ENCODE results near the gene LPP. TPM values are rescaled to one million over a fixed set of nuclear protein-coding genes. Genes with fewer than 3 reads are reported as not detected.

LPP gene
- total and polyA plus RNA-seq, 8 donors: 8.0 to 885 (median 305) TPM

DNA sequence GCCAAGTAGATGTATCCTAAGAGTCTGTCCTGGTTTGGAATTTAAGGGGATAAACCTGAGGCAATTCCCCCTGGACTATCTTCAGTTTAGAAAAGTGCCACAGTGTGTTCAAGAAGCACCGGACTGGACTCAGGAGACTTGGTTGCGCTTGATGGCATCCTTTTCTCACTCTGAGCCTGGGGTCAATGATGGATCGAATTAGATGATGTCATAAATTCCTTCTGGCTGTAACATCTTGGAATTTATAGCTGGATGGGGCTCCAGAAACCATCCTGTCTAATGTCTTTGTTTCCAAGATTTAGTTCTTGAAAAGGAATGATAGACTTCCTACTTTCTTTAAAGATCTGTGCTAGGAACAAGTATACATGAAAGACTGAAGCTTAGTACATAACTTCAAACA lies 280.6 kb downstream of the LPP start:
- TF ChIP-seq POLR2A (IDR thresholded peaks at IDR 0.05) (no peak), EP300 (IDR thresholded peaks at IDR 0.05) (no peak), POLR2AphosphoS5 (IDR thresholded peaks at IDR 0.05) (no peak)
- TF ChIP-seq, protein P1, sequence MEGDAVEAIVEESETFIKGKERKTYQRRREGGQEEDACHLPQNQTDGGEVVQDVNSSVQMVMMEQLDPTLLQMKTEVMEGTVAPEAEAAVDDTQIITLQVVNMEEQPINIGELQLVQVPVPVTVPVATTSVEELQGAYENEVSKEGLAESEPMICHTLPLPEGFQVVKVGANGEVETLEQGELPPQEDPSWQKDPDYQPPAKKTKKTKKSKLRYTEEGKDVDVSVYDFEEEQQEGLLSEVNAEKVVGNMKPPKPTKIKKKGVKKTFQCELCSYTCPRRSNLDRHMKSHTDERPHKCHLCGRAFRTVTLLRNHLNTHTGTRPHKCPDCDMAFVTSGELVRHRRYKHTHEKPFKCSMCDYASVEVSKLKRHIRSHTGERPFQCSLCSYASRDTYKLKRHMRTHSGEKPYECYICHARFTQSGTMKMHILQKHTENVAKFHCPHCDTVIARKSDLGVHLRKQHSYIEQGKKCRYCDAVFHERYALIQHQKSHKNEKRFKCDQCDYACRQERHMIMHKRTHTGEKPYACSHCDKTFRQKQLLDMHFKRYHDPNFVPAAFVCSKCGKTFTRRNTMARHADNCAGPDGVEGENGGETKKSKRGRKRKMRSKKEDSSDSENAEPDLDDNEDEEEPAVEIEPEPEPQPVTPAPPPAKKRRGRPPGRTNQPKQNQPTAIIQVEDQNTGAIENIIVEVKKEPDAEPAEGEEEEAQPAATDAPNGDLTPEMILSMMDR (IDR thresholded peaks at IDR 0.05): no peak
- no peak for DNase-seq
- peak overlapping the region in 3 of 5 donors; percentile 1 to 76 (median 67) for H3K27ac ChIP-seq
- intact Hi-C loops (cut with DNase I; ENCODE audit: low total_unique reads): no loop called here
- H3K4me1 ChIP-seq: peaks cover 33 to 88% (median 60%) of the 10 kb centered on the region in 4 donors
- no peaks in the 10 kb centered on the region for H3K9me3 ChIP-seq
- no peak overlapping the region for H3K4me3 ChIP-seq
- peaks cover 0 to 4% (median 0%) of the 10 kb centered on the region in 4 donors for H3K36me3 ChIP-seq
- WGBS, 5 donors: 91 to 97% (median 94%) methylated on average over 3 of the region's 3 CpGs
- H3K27me3 ChIP-seq: no peaks in the 10 kb centered on the region

DNA sequence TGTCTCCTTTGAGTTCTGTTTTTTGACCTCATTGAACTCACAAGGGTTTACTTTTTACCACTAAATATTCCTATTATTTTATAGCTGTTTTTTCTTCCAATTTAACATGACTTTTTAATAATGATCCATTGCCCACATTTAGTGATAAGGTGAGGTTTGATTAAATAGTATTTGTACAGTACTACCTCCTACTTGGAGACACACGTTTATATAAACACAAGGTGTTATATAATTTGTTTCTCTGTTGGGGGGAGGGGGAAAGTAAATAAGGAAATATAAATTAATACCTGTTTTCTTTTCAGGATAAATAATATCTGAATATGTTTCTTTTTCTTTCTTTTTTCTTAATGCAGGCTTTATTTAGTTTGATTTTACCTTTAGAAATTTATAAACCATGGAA lies 281.3 kb downstream of the LPP start:
- Histone ChIP-seq H3K4me1 (peaks cover 33 to 91% (median 62%) of the 10 kb centered on the region in 4 donors), H3K27ac (peak overlapping the region in 3 of 5 donors; percentile 1 to 76 (median 67)), H3K36me3 (peaks cover 0 to 4% (median 0%) of the 10 kb centered on the region in 4 donors), H3K4me3 (no peak overlapping the region), H3K27me3 (no peaks in the 10 kb centered on the region), H3K9me3 (no peaks in the 10 kb centered on the region)
- no peak for DNase-seq
- intact Hi-C loops (cut with DNase I; ENCODE audit: low total_unique reads): no loop called here
- 28 to 52% (median 36%) methylated on average over 1 of the region's 1 CpG for WGBS, 5 donors
- TF ChIP-seq, protein P1 (IDR thresholded peaks at IDR 0.05): no peak
- no peak for TF ChIP-seq POLR2A (IDR thresholded peaks at IDR 0.05)
- no peak for TF ChIP-seq EP300 (IDR thresholded peaks at IDR 0.05)
- no peak for TF ChIP-seq POLR2AphosphoS5 (IDR thresholded peaks at IDR 0.05)

DNA sequence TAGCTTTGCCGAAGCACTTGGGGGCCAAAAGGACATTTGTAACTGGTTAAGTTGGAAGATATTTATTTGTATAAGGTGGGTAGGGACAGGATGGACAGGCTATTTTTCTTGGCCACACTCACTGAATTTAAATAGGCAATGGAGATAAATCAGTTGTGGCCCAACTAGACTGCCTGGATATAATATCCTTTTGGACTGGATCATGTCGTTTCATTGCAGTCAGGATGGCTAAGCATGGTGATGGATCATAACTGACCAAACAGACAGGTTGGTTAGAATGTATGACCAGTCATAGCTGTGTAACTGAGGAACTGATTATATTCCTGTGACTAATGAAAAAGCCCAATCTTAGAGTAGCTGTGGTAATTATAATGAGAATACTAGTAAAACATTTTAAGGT lies 284.0 kb downstream of the LPP start:
- Histone ChIP-seq H3K4me3 (no peak overlapping the region), H3K4me1 (peaks cover 21 to 70% (median 45%) of the 10 kb centered on the region in 4 donors), H3K27me3 (no peaks in the 10 kb centered on the region), H3K9me3 (no peaks in the 10 kb centered on the region), H3K36me3 (peaks cover 0 to 9% (median 0%) of the 10 kb centered on the region in 4 donors), H3K27ac (no peak overlapping the region)
- intact Hi-C loops (cut with DNase I; ENCODE audit: low total_unique reads): no loop called here
- no peak for TF ChIP-seq EP300 (IDR thresholded peaks at IDR 0.05)
- TF ChIP-seq, protein P1 (IDR thresholded peaks at IDR 0.05): no peak
- no peak for TF ChIP-seq POLR2A (IDR thresholded peaks at IDR 0.05)
- no peak for TF ChIP-seq POLR2AphosphoS5 (IDR thresholded peaks at IDR 0.05)
- 42 to 73% (median 63%) methylated on average over 2 of the region's 2 CpGs for WGBS, 5 donors
- DNase-seq: no peak

DNA sequence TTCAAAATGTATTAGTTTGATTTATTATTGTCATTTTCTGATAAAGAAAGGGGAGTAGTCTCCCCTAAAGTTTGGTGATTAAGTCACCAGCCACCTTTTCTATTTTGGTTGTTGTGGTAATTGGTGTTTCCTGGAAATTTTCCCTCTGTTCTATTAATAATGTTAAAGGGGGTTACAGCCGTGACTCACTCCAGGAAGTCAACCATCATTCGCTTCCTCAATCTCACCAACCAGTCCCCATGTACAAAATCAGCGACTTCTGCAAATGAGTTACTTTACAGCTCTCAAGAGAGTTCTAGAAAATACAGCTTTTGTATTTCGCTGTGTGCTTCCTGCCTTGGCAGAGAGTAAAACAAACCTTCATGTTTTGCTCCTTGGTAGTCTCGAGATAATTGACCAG lies 285.1 kb downstream of the LPP start:
- TF ChIP-seq EP300 (IDR thresholded peaks at IDR 0.05) (no peak), POLR2AphosphoS5 (IDR thresholded peaks at IDR 0.05) (peak in 1 of 3 donors; percentile 10), POLR2A (IDR thresholded peaks at IDR 0.05) (no peak)
- TF ChIP-seq, protein P1 (IDR thresholded peaks at IDR 0.05): no peak
- Histone ChIP-seq H3K4me1 (peaks cover 13 to 59% (median 35%) of the 10 kb centered on the region in 4 donors), H3K27ac (peak overlapping the region in 4 of 5 donors; percentile 32 to 49 (median 32)), H3K27me3 (no peaks in the 10 kb centered on the region), H3K4me3 (no peak overlapping the region), H3K9me3 (no peaks in the 10 kb centered on the region), H3K36me3 (peaks cover 0 to 9% (median 0%) of the 10 kb centered on the region in 4 donors)
- DNase-seq: peak in 1 of 2 donors; percentile 65
- intact Hi-C loops (cut with DNase I; ENCODE audit: low total_unique reads): no loop called here
- 62 to 78% (median 75%) methylated on average over 5 of the region's 5 CpGs for WGBS, 5 donors

Measured in stomach (tissue), 9 donors.